ENCODE measurements around the gene RAB8B.
"Not testable (repeated sequence)": the region's sequence is repeated elsewhere in the genome, so short reads cannot be mapped to it uniquely, and the experiment has no call there.

Gene RAB8B

DNA sequence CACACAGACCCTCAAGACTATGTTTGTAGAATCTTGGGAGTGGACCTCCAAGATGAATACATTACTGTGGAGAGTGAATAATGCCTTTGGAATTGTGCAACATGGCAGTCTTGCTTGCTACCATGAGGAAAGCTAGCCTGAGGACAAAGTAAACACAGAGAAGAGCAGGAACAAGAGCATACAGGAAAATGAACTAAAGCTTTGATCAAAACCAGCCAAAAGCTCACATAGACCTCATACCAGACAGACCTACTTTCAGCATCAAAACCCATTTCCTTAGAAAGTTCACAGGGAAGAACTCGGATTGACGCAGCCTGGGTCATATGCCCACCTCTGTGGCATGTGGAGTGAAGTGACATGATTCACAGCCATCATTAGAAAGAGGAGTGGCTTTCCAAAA lies 3.3 kb upstream of the RAB8B start:
- FAIRE-seq, result no peak

DNA sequence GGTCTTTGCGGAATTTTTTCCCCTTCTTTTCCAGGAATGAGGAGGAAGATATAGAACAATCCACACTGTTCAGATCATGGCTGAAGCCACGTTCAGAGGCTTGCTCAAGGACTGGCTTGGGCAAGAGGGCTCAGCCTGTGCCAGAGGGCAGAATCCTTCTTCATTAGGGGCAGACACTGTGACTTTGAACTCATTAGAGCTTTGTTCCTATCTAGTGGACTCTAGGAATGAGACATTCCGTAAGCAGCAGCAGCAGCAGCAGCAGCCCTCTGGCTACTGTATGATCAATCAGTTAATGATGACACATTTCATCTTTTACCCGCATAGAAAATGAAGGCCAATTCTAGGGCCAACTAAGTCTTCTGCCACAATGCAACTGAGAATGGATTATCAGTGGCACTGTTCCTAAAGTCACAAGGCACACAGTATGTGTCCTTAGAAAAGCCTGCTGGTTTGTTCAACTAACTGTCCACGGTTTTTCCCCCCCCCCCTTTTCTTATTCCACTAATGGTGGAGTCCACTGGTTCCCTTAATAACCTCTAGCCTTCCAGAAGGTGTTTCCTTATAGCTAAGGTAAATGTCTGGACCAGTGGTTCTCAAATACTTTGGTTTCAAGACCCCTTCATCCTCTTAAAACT lies 1.7 kb upstream of the RAB8B start:
- FAIRE-seq, result no peak

DNA sequence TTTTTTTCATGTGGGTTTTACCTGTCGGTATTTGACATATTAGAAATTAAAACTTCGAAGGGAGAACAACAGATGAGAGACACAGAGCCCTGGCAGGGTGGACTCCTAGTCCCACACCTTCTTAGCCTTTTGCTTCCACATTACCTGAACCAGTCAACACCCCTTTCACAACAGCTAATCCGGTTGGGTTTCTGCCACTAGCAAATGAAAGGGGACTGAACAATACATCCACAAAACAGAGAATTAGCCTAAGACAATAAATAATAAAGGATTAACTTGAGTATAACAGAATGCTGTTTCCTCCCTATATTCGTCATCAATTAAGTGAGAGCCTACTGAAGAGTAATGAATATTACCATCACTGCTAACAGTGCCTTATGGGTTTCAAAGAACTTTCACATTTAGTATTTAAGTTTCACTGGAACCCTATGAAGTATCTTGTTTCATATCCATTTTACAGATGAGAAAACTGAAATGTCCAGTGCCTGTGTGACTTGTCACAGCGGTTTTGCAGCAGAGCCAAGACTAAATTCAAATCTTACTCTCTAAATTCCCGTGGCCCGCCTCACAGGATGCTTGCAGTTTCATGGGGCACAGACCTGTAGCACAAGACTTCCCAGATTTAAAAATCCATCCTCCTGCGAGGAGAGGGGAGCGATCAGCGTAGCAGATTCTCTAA lies 1.0 kb upstream of the RAB8B start:
- no peak for FAIRE-seq

DNA sequence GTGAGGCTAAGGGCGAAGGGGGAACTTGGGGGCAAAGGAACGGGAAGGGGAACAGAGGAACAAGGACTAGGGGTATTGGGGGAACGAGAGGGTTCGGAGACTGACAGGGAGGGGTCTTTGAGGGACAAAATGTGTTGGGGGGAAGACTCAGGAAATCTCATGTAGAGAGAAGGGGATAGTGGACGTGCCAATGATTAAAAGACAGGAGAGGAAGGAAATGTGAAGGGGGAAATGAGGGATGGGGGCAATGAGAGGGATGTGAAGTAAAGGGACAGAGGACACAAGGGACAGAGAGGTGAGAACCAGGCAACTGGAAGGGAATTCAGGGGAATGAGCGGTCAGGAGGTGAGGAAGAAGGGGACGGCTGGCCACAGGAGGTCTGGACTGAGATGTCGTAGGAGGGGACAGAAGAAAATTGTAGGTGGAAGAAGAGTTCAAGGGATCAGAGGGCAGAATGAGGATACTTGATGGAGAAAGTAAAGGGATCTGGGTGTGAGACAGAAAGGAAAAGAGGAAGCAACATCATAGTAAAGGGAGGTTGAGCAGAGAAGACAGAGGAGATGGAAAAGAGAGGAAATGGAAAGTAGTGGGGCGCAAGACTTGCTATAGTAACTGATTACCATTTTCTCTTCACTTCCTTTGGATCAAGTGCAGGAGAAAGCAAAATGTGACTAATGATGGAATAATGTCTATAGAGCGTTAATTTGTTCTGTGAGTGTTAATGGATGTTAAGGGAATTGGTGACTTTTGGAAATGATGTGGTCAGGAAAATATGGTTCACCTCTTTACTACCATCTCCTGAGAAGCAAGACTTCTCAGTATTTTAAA lies 749 bp downstream of the RAB8B start:
- FAIRE-seq, result no peak

DNA sequence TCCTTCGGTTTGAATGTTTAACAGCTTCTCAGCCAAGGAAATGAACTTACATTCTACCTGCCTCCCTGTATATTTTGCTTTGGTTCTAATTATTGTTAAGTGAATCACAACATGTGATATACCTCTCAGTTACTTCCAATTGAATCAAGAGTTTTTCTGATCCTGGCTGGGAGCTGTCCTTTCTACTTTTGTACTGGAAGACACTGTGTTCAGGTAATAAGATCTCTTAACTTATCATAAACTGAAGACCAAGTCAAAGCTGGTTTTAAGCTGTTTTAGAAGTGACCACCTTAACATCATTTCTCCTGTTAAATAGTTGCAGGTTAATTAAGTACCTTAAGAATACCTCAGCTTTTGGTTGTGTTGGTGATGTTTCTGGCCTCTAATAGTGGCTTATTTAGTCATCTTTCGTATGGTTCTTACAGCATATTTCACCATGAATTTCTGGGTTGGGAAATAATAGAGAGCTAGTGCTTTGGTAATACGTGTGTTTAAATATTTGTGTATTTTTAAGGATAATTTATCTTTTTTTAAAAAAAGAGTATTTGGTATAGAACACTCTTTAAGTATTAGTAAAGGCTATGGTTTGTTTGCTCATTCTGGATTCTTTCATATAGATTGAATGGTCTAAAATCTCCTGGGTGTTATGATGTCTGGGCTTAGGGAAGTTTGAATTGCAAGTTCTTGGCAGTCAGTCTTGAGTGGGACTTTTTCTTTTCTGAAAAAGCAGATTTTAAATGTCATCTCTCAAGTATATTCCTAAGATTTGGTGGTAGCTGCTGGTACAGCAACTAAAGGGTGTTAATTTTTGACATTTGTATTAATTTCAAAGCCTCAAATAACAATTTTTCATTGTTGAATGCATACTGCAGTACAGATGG lies 1.6 kb downstream of the RAB8B start:
- no peak for FAIRE-seq

DNA sequence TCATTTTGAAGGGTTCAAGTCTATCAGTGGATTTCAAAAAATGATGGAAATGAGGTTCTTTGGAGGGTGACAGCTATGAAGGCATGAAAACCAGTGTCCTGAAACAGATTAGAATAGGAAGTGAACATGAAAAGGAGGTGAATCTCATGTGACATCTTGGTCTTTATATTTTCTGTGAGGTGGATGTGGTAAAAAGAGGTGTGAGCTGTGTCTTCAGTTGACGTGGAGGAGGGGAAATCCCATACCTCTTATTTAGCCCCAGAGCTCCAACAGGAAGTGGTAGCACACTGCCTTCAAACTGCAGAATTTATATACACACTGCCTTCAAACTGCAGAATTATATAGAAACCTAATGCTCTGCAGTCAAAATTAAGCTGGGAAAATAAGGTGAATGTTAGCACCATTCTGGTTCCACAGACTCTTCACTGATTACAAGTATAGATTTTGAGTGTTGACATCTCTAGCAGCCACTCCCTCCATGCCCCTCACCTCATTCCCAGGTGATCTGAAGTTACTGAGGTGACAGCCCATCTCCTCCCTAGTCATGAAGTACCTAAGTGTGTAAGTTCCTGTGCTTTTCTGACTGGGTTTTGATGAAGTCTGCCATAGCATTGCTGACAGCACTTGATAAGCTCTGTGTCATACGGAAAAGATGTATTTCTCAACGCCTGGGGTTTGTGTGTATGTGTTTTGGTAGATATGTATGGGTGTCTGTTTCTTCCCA lies 2.7 kb downstream of the RAB8B start:
- FAIRE-seq, result no peak

DNA sequence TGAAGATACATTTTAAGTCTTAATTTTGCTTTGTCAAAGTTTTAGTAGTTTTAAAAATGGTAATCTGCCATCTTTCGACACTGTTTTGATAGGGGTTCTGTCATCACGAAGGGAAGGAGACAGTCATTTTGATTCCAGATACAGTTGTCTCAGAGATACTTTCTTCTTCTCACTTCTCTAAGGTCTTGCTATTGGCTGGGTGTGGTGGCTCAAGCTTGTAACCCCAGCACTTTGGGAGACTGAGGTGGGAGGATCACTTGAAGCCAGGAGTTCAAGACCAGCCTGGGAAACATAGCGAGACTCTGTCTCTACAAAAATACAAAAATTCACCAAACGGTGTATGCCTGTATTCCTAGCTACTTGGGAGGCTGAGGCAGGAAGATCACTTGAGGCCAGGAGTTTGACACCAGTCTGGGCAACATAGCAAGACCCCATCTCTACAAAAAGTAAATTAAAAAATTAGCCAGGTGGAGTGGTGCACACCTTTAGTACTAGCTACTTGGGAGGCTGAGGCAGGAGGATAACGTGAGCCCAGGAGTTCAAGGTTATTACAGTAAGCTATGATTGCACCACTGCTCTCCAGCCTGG lies 3.3 kb downstream of the RAB8B start:
- no peak for FAIRE-seq

DNA sequence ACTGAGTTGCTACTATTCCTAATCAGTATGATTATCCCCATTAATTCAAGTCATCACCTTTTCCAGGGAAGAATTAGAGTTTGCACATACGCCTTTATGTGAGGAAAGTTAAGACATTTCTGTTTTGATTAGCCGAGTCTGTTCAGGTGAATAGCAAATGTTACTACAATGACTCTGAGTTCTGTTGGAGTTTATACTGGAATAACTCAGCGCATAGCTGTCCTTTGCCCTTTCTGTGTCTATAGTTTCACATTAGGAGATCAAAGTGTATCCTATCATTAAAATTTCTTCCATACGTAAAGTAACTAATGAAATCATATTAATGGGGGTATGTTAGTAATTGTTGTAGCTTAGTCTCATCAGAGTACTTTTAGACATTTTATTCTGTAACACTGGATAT lies 4.9 kb downstream of the RAB8B start:
- no peak for FAIRE-seq

DNA sequence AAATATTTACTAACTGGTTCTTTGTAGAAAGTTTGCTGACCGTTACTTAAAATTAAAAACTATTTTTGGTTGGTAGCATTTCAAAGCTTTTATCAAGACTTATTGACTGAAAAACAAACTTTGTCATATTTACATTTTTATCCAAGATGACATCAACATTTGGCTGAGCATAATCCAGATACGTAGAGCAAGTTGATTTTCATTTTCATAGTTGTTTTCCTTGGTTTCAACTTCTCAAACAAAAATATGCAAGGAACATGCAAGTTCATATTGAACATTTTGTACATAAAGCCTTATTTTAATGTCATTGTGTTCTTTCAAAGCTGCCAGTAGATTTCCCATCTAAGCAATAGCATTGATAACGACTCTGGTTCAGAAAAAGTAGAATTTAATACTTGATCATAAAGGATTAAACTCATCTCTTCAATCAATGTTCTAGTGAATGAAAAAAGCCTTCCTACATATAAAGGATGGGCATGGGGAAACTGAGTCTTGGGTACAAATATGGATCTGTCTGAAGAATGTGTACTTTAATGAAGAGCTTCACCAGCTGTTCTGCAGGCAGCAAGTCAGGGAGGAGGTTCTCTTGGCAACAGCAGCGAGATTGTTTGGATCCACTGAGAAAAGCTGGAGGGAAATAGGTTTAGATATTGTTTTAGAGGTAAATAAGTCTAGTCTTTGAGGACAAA lies 5.6 kb downstream of the RAB8B start:
- FAIRE-seq, result no peak

DNA sequence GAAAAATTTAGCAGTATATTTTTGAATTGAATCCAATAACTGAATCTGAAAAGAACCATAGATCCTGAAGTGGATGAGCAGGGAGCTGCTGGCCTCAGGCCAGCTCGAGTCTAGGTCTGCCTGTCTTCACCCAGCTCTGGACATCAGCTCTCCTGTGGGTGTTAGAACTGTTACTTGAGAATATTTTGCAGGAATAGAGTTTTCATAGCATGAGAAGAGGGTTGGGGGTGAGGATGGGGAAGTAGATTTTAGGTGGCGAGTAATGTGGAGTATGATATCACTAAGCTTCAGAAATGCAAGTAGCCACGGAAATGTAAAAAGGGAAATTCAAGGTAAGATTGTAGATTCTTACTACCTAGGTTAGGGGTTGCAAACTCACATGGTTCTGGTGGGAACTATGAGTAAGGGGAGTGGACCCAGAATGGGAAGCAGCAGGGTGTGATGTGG lies 6.2 kb downstream of the RAB8B start:
- no peak for FAIRE-seq

DNA sequence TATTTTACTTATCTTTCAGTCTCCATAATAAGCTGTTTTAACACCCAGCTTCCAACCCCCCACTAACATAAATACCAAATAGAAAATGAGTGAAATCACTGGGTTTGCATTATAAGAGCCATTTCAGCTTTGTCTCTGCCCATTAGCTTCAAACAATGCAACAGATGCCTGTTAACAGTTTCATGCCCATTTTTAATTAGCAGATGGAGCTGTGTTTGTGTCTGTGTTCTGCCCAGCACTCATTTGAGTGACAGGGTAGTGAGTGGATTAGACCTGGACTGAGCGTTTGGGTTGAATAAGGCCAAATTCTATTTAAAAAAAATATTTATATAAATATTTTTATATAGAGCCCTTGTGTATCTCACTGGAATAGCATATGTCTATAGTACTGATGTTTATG lies 7.4 kb downstream of the RAB8B start:
- FAIRE-seq, result no peak

DNA sequence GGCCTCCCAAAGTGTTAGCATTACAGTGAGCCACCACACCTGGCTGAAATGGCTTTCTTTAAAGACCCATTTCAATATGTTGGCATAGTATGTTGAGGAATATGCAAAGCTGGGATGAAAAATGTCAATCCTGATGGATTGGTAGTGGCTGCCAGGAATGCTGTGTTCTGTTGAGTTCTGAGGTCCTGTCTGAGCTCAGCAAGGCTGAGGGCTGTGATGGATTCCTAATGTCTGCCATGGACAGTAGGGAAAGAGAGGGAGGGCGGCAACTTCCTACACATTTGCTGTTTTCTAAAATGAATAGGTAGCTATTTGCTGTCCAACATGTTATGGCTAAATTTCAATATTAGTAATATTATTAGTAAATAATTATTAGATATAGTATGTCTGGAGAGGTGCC lies 8.2 kb downstream of the RAB8B start:
- FAIRE-seq, result no peak

DNA sequence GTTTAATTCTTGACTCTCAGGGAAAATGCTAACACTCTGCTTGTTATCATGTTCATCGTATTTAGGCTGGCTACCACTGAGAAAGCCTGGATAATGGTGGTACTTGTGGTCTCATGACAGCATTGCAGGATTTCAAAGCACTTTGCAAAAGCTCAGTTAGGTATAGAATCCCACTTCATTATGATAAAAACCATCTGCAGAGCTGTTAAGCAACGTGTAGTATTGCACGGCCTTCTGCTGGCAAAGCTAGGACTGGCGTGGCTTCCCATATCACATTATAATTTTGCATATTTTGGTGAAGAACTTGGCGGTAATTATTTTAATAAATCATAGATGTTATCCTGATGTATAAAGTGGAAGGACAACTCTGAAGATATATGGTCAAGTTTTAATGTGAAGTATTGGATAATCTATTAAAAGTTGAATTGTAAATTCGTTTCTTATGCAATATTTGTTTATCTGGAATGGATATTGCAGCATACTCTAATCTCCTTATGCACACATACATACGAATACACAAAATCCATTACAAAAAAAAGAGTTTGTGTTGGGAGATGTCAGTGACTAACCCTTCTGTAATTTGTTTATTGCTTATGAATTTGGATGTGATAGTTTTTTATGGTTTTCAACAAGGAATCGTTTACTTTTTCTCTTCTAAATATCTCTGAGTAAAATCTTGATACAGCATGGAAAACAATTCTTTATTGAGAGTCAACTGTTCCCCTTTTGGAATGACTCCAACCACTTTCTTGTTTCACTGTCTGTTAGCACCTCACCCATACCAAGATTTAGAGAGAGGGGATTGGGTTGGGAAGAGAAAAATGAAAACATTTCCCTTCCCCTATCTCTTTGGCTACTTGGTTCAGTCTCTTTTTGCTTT lies 9.2 kb downstream of the RAB8B start:
- FAIRE-seq, result no peak

DNA sequence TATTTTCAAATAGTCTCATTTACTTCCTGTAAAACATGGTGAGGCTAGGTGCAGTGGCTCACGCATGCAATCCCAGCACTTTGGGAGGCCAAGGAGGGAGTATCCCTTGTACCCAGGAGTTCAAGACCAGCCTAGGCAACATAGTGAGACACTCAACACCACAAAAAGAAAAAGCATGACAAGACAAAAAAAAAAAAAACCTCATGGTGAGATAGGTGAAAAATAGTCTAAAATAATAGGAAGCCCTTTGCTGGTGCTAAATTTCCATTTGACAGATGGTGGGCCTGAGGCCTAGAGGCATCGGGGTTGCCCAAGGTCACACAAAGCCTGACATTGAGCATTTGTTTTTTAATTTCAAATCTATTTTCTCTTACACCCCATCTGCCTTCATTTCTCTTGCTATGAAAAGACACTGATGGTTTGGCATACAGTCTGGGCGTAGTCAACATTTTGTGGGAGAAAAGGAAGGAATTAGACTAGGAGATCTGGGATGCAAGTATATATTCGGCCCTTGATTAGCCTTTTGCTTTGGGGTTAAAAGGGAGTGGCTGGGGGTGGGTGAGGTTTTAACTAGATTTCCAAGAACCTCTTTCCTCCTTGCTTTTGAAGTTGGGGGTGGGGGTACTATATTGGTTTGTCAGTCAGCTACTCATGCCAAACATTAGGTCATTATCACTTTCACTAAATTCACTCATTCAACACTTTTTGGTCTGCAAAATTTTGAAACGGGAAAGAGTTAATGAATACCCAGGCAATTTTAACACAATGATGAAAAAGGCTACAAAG lies 11.3 kb downstream of the RAB8B start:
- FAIRE-seq, result no peak

DNA sequence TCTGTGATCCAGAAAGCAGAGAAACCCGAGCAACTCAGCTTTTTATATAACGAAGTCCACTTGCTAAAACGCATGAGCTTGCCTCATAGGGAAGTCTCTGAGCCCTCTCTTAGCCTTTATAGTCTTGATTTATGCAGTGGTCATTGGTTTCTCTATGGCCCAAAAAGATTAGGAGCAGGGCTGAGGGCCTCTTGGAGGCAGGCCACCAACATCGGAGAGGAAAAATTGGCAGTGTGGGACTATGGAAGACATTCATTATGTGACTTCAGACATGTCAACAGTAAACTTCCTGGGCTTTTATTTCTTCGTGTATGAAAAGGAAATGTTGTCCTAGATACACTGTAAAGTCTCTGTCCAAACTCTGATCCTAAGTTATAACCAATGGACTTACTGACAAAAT lies 13.5 kb downstream of the RAB8B start:
- FAIRE-seq, result no peak

DNA sequence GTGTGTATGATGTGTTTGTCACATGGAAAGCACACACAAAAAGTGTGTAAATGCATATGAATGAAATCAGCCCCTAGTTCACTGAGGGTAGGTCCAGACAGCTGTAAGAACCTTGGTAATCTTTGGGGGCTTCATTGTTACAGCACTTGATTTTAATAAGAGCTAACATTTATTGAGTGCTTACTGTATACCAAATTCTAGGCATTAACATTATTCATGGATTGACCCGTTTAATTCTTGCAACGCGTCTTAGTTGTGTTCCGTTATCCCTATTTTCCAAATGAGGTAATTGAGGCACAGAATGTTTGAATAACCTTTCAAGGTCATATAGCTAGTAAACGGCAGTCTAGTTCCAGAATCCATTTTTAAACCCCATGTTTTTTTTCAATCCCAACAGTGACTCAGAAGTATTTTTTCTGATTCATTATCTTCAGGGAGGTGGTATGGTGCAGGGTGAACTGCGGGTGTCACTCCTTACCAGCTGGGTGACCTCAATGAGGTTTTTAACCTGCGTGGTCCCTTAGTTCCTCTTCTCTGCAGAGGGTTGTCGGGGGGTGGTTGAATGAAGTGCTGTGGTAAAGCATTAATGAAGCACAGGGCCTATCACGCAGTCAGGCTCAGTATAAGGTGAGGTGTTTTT lies 14.2 kb downstream of the RAB8B start:
- FAIRE-seq, result no peak

DNA sequence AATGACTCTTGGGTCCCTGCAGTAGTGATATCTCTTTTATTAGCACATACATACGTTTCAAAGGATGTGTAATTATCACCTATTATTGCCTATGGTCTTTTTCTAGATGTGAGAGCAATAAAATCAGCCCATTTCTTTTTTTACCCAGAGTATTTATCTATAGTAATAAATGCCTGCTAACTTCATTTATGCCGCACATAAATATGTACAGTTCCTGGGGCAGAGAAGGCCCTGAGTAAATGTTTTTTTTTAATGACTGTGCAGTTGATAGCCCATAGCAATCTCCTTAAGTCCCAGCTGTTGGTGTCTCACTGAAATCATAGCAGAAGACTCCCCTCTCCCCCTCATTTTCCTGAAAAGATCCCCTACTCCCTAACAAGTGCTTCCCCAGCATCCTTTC lies 16.7 kb downstream of the RAB8B start:
- FAIRE-seq, result no peak

DNA sequence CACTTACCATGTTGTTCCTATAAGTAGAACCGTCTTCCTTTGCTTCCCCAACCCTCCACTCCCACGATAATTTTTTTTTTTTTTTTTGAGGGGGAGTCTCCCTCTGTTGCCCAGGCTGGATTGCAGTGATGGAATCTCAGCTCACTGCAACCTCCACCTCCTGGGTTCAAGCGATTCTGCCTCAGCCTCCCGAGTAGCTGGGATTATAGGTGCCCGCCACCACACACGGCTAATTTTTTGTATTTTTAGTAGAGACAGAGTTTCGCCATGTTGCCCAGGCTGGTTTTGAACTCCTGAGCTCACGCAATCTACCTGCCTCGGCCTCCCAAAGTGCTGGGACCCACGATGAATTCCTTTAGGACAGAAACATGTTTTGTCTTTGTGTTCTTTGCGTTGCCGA lies 19.4 kb downstream of the RAB8B start:
- FAIRE-seq, result not testable (repeated sequence)

Measured in islet of Langerhans (tissue), 1 donor.